Heart left ventricle (tissue), 16 donors: ENCODE results near the gene TGFB1I1. TPM values are rescaled to one million over a fixed set of nuclear protein-coding genes. Genes with fewer than 3 reads are reported as not detected.

ENCODE experiments used
- ATAC-seq, 4 donors: fragments of 200-7000 bp; cut with Tn5 transposase; one replicate each; pipeline ENCODE4 v1.9.1; 2020 to 2022; ENCODE audit warnings: moderate library complexity in 4 of 4, mild to moderate bottlenecking in 3 of 4, moderate number of reproducible peaks in 1 of 4
- DNase-seq, 5 donors: peaks; one replicate each; pipeline ENCODE4 v3.0.0-alpha.2; 2020
- H3K27ac ChIP-seq, 12 donors: fragments of 200-600 bp; sonication (generic) in 4 of 12; one replicate each; pipeline versions ENCODE4 v1.5.0 to v1.8.0; 2016 to 2022; ENCODE audit warnings: mild to moderate bottlenecking in 2 of 12
- H3K27me3 ChIP-seq, 9 donors: fragments of 200-600 bp; sonication (generic) in 2 of 9; one replicate each; pipeline versions ENCODE4 v1.5.1 to v1.8.0; 2016 to 2022; ENCODE audit warnings: mild to moderate bottlenecking in 3 of 9
- H3K36me3 ChIP-seq, 9 donors: fragments of 200-600 bp; sonication (generic) in 2 of 9; one replicate each; pipeline versions ENCODE4 v1.5.0 to v1.8.0; 2018 to 2022; ENCODE audit warnings: mild to moderate bottlenecking in 2 of 9
- H3K4me1 ChIP-seq, 12 donors: fragments of 200-600 bp; sonication (generic) in 4 of 12; one replicate each; pipeline versions ENCODE4 v1.5.0 to v1.8.0; 2016 to 2022; ENCODE audit warnings: mild to moderate bottlenecking in 3 of 12
- H3K4me3 ChIP-seq, 12 donors: fragments of 200-600 bp; sonication (generic) in 4 of 12; one replicate each; pipeline versions ENCODE4 v1.5.0 to v1.8.0; 2017 to 2022; ENCODE audit warnings: mild to moderate bottlenecking in 9 of 12, moderate library complexity in 4 of 12
- H3K9me3 ChIP-seq, 12 donors: fragments of 200-600 bp; sonication (generic) in 4 of 12; one replicate each; pipeline versions ENCODE4 v1.5.0 to v1.8.0; 2016 to 2022; ENCODE audit warnings: mild to moderate bottlenecking in 1 of 12
- CTCF ChIP-seq, 12 donors: fragments of 200-600 bp; sonication (generic) in 4 of 12; IDR thresholded peaks; one replicate each; pipeline versions ENCODE4 v1.5.0 to v1.8.0; 2018 to 2022; ENCODE audit warnings: antibody characterized with exemption in 12 of 12, mild to moderate bottlenecking in 5 of 12
- POLR2A ChIP-seq, 2 donors: fragments of 450-650 bp; IDR thresholded peaks; one replicate each; pipeline ENCODE4 v1.6.1; 2017; ENCODE audit warnings: antibody characterized with exemption in 2 of 2, mild to moderate bottlenecking in 2 of 2, moderate library complexity in 2 of 2
- WGBS, 4 donors: extraction: QIAGEN DNeasy Blood & Tissue Kit in 2 of 4; methylation state at CpG; one replicate each; pipeline versions ENCODE4 v1.1.5 to v1.1.7; 2013 to 2018; 5-methylcytosine and 5-hydroxymethylcytosine counted together
- intact Hi-C, 10 donors: fragments of 100-400 bp; cut with DNase I; formaldehyde crosslinking; loops; one replicate each; pipeline versions ENCODE4 v1.11.1 to v1.14.2; 2022
- polyA plus RNA-seq, 2 donors: library from polyadenylated mRNA; stranded (reverse); fragments of 200-250 nt; gene quantifications; one replicate each; pipeline ENCODE4 v1.2.3, GENCODE V29; 2013
- total RNA-seq, 9 donors: library from RNA; depleted of rRNA in 2 of 9; stranded (reverse); fragments of >200 nt in 2 of 9; fragmentation: NEBNext Ultra II Directional in 3 of 9; extraction: Animal tissue kit (Norgen Biotek cat#: 25700) in 3 of 9; gene quantifications; one replicate each; pipeline versions ENCODE4 v1.1.0 to v1.2.4, GENCODE V29; 2016 to 2023
- donor health status: ischemic (EF 13 %, LVEDD 7.1; RV severe dilation, severe dysfunction).
- donor health status: healthy with polysubstance abuse.
- donor health status: DM: no; HTN: yes; CAD: no.
- donor health status: DM: no; HTN: no; CAD: no.
- donor health status: ischemic (EF 25% LVEDD 6.9; RV normal size, moderate dysfunction).
- donor health status: ischemic (EF 25% LVEDD 5.7; RV mildly dilated, moderate dysfunction).
- donor health status: healthy.
- donor health status: DM: yes; HTN: yes; CAD: no.
- donor health status: ischemic (EF 35%, LVEDD 5.7; RV mildly dilated, moderate dysfunction).
- donor health status: nonischemic (EF 11% LVEDD 7.7; RV severe dilation, severe dysfunction).
- donor health status: DM: yes; HTN: yes; CAD: no.
- donor health status: PGD.
- donor health status: ischemic (EF 29% LVEDD 5.4; RV normal size, mild dysfunction).
- donor health status: nonischemic (EF 23%, LVEDD 6.1; RV moderate dilation, normal function).

TGFB1I1 gene
- total and polyA plus RNA-seq, 11 donors: 12.9 to 37.7 (median 19.5) TPM

GRCh38 chr16:31487720-31488467 is 15.9 kb downstream of the TGFB1I1 start:
- Histone ChIP-seq H3K4me3 (peak overlapping the region; percentile 27 to 68 (median 58)), H3K4me1 (peaks cover 8 to 22% (median 17%) of the 10 kb centered on the region in 12 donors), H3K27ac (no peak overlapping the region), H3K27me3 (peaks cover 0 to 23% (median 7%) of the 10 kb centered on the region in 9 donors), H3K36me3 (peaks cover 0 to 32% (median 24%) of the 10 kb centered on the region in 9 donors), H3K9me3 (no peaks in the 10 kb centered on the region)
- DNase-seq (peak in 1 of 5 donors; percentile 72), ATAC-seq (peak; percentile 42 to 65 (median 63))
- TF ChIP-seq CTCF (IDR thresholded peaks at IDR 0.05): no peak
- TF ChIP-seq POLR2A (IDR thresholded peaks at IDR 0.05): no peak
- intact Hi-C loops: loop anchor here in 1 of 10 donors (10.0 kb wide), 1 partner anchor 217 kb away; no protein-coding TSS in a partner anchor
- WGBS, 4 donors: 0 to 1% (median 1%) methylated on average over 10 to 60 of the region's 60 CpGs

DNA sequence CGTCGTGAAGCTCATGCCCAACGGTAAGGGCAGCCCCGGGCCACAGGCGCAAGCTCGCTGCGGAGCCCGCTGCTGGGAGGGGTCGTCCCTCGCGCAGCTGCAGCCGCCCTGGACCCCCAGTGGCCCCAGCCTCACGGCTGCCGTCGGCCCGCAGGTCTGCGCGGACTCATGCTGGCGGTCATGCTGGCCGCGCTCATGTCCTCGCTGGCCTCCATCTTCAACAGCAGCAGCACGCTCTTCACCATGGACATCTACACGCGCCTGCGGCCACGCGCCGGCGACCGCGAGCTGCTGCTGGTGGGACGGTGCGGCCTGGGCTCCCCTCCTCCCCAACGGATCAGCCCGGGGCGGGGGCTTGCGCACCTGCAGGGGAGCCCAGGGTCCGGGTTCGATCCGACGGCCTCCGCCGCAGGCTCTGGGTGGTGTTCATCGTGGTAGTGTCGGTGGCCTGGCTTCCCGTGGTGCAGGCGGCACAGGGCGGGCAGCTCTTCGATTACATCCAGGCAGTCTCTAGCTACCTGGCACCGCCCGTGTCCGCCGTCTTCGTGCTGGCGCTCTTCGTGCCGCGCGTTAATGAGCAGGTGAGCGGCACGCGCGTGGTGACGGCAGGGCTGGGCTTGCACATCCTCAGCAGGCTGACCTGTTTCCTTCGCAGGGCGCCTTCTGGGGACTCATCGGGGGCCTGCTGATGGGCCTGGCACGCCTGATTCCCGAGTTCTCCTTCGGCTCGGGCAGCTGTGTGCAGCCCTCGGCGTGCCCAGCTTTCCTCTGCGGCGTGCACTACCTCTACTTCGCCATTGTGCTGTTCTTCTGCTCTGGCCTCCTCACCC is 16.7 kb downstream of the TGFB1I1 start:
- Histone ChIP-seq H3K9me3 (no peaks in the 10 kb centered on the region), H3K27me3 (peaks cover 0 to 23% (median 7%) of the 10 kb centered on the region in 9 donors), H3K27ac (no peak overlapping the region), H3K4me3 (peak overlapping the region in 10 of 12 donors; percentile 54 to 68 (median 60)), H3K4me1 (peaks cover 8 to 22% (median 17%) of the 10 kb centered on the region in 12 donors), H3K36me3 (peaks cover 0 to 40% (median 32%) of the 10 kb centered on the region in 9 donors)
- ATAC-seq (peak in 2 of 4 donors; percentile 8 to 27), DNase-seq (peak in 1 of 5 donors; percentile 72)
- 33 to 60% (median 43%) methylated on average over 35 to 77 of the region's 77 CpGs for WGBS, 4 donors
- no peak for TF ChIP-seq CTCF (IDR thresholded peaks at IDR 0.05)
- TF ChIP-seq POLR2A (IDR thresholded peaks at IDR 0.05): no peak
- intact Hi-C loops: loop anchor here in 1 of 10 donors (10.0 kb wide), 1 partner anchor 216 kb away; no protein-coding TSS in a partner anchor

DNA sequence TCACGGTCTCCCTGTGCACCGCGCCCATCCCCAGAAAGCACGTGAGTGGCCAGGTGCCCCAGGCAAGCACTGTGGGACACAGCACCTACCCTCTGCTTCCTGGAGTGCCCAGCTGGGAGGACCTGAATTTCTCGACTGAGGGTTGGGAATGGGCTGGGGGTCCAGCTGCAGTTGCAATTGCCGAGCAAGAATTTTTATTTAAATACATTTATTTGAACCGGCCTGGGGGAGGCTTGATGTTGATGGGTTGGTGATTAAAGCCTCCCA is 17.3 kb downstream of the TGFB1I1 start:
- intact Hi-C loops: loop anchor here in 1 of 10 donors (10.0 kb wide), 1 partner anchor 216 kb away; no protein-coding TSS in a partner anchor
- no peak for DNase-seq
- ATAC-seq: peak in 2 of 4 donors; percentile 1 to 2
- Histone ChIP-seq H3K27ac (no peak overlapping the region), H3K4me1 (peaks cover 8 to 22% (median 17%) of the 10 kb centered on the region in 12 donors), H3K36me3 (peaks cover 0 to 45% (median 37%) of the 10 kb centered on the region in 9 donors), H3K27me3 (peaks cover 0 to 23% (median 7%) of the 10 kb centered on the region in 9 donors), H3K9me3 (no peaks in the 10 kb centered on the region), H3K4me3 (no peak overlapping the region)
- no peak for TF ChIP-seq CTCF (IDR thresholded peaks at IDR 0.05)
- TF ChIP-seq POLR2A (IDR thresholded peaks at IDR 0.05): no peak
- WGBS, 4 donors: 85 to 94% (median 89%) methylated on average over 7 of the region's 7 CpGs
